GM12872 (cell line): ENCODE measurements around the gene TAS1R3.

ENCODE experiments used
- CTCF ChIP-seq: IDR thresholded peaks from 3 replicates; pipeline ENCODE4 v1.5.1; 2011; ENCODE audit warnings: low read depth, mild to moderate bottlenecking, low read length, moderate library complexity; ENCODE audit not compliant: insufficient read depth

The TAS1R3 gene

GRCh38 chr1:1308756-1309250 is 22.3 kb upstream of the TAS1R3 start:
- TF ChIP-seq CTCF, result no peak

- no peak for TF ChIP-seq CTCF
Observed at GRCh38 chr1:1309251-1310108, 21.6 kb upstream of the TAS1R3 start.

GRCh38 chr1:1310109-1310385 is 21.0 kb upstream of the TAS1R3 start:
- TF ChIP-seq CTCF, result no peak

- no peak for TF ChIP-seq CTCF
Observed at GRCh38 chr1:1310476-1311053, 20.5 kb upstream of the TAS1R3 start.

GRCh38 chr1:1311107-1312104 is 19.7 kb upstream of the TAS1R3 start:
- no peak for TF ChIP-seq CTCF

GRCh38 chr1:1312450-1313314 is 18.4 kb upstream of the TAS1R3 start:
- no peak for TF ChIP-seq CTCF
